NCI-H2029 treated with DMSO at 0.1 percent for 48 hours (cell line): ENCODE data around the gene GSN.

Experiments
- DNase-seq: peaks from one replicate; lab custom pipeline; 2025; lab: John Stamatoyannopoulos, UW

GSN gene

GRCh38 chr9:121267689-121268597, at the start of gene GSN:
Gene GSN, plus strand, starts transcription at chr9:121268162. Its CDS starts 33,810 bp downstream, at chr9:121301972.
- peak; percentile 51 for DNase-seq

GRCh38 chr9:121218357-121219027, 49.5 kb upstream of the GSN start:
- DNase-seq: no peak

- no peak for DNase-seq
These were observed 48.4 kb upstream of the GSN start for GRCh38 chr9:121219530-121219929.

GRCh38 chr9:121220996-121221663, 46.8 kb upstream of the GSN start:
- no peak for DNase-seq

GRCh38 chr9:121221664-121222055, 46.3 kb upstream of the GSN start:
- no peak for DNase-seq

GRCh38 chr9:121222524-121223171, 45.3 kb upstream of the GSN start:
- DNase-seq: peak; percentile 84

DNA sequence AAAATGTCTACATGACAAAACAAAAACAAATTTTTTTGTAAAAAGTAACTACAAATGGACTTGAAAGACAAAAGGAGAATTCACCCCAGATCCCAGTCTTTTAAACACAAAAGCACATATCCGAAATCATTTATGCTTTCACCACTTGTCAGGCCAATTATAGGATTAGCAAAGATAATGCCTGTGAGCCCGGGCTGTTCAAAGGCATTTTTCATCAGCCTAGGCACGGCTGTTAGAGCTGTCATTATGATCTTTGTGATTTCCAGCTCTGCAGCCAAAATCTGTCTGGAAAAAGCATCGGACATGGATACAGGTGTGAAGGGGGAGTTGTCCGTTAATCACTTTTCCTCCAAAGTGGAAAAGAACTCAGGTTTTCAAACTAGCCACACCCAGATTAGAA, 42.7 kb upstream of the GSN start:
- no peak for DNase-seq

DNA sequence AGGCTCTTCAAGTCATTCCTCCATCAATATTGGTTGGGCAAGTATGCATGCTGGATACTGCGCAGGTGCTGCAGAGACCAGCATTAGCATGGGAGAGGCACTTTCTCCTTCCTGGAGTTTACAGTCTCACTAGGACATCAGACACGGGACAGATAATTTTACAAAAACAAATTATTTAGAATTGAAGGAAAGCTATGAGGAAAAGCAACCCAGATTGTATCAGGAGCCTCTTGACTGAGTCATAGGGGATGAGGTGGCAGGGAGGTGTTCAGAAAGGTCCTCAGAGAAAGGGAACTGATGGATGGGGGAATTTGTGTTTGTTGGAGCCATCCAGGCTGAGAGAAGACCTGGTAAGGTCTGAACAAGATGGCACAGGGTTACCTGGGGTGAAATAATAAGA, 41.8 kb upstream of the GSN start:
- DNase-seq: no peak

DNA sequence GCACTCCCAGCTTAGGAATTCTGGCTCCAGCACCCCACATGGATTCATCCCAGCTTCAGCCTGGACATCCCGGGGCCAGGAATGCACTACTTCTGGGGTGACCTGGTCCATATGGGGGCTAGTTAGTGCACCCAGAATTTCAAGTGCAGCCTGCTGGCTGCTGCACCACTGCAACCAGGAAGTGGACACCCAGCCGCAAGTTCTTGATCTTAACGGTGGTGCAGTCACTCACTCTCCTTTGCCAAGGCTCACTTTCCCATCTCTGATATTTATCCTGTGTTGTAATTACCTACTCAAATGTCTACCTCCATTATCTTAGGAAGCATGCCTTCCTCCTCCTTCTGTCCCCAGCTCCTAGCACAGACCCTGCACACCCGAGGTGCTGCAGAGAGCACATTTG, 40.1 kb upstream of the GSN start:
- DNase-seq: no peak

DNA sequence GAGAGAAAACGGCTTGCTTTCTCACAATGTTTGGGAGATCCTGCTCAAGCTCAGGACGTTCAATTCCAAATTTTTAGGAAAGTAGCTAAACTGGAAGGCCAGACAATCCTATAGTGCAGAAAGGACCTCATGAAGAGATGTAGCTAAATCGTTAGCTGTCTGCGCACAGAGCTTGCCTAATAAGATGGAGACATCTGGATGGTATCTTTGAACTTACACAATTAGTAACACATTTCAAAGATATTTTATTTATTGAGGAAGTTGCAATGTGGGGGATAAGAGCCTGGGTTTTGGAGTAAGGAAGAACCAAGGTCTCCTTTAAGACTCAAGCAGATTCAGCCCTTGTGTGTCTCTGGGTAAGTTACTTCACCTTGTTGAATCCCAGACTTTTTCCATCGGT, 37.7 kb upstream of the GSN start:
- no peak for DNase-seq

- DNase-seq: no peak
These were observed 35.7 kb upstream of the GSN start for GRCh38 chr9:121232251-121232650.

DNA sequence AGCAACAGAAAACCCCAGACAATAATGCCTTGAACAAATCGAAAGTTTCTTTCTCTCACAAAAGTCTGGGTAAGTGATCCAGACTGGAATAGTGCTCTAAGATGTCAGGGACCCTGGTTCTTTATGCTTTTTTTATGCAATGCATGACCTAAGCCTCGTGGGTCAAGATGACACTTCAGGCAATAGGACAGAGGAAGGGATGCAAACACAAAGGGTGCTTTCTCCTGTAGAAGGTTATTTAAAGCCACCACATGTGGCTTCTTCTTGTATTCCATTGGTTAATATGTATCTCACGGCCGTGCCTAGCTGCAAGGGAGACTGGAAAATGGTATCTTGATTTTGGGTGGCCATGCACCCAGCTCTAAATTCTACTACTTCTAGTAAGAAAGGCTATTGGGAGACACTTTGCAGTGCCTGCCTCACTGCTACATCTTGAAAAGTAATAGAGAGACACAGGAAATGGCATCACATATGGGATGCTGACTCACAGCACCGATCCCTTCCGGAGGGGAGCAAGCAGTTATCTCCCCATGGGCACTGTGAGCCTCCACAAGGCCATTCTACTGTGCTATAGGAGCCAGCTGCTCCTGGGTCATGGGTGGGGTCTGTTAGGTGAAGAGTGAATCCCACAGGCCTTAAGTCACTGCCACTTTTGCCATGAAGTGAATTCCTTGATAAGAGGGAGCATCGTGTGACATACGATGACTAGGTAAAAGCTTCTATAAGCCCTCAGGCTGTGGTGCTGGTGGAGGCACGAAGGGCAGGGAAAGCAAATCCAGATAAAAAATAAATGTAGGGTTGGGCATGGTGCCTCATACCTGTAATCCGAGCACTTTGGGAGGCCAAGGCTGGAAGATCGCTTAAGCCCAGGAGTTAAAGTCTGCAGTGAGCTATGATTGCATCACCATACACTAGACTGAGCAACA, 33.8 kb upstream of the GSN start:
- no peak for DNase-seq

DNA sequence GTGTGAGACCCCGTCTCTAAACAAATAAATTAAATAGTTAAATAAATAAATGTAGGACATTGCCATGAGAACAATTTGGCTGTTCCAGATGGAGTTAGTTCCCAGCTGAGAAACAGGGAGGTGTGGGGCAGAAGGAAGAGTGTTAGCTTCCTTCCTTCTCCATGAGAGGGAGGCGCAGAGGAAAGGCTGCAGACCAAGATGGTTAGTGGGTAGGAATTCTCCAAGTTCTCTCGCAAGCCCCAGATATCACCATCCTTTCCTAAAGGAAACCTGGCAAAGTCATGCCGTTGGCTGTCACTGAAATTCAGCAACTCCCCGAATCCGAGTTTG, 33.2 kb upstream of the GSN start:
- no peak for DNase-seq

- DNase-seq: no peak
These were observed 32.5 kb upstream of the GSN start for GRCh38 chr9:121235512-121235911.

DNA sequence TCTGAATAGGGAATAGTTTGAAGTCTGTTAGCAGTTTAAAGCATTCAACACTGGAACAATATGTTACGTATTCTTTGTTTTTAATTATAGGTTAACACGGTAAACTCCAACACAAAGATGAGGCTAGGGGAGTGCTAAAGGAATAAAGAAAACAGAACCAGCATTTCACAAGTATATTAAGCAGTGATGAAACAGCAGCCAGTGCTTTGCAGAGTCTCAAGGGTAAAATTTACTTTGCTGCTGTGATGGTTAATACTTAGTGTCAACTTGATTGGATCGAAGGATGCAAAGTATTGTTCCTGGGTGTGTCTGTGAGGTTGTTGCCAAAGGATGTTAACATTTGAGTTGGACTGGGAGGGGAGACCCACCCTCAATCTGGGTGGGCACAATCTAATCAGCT, 30.0 kb upstream of the GSN start:
- no peak for DNase-seq

- no peak for DNase-seq
These were observed 28.9 kb upstream of the GSN start for GRCh38 chr9:121239071-121239470.

GRCh38 chr9:121239851-121240250, 28.1 kb upstream of the GSN start:
- no peak for DNase-seq

GRCh38 chr9:121240472-121241135, 27.4 kb upstream of the GSN start:
- no peak for DNase-seq

- DNase-seq: no peak
These were observed 25.6 kb upstream of the GSN start for GRCh38 chr9:121242219-121242958.

DNA sequence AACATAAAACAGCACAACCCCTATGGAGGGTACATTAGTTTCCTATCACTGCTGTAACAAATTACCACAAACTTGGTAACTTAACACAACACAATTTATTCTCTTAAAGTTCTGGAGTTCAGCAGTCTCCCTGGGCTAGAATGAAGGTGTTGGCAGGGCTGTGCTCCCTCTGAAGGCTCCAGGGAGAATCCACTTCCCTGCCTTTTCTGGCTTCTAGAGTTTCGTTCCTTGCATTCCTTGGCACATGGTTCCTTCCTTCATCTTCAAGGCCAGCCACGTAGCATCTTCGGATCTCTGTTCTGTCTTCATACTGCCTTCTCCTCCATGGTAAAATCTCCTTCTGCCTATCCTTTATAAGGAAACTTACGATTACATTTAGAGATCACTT, 25.0 kb upstream of the GSN start:
- no peak for DNase-seq
